GM12864 (cell line): ENCODE measurements around the gene UGGT1.

Experiments
- DNase-seq: peaks from one replicate; pipeline ENCODE4 v3.0.0-alpha.2; 2011; ENCODE audit warnings: low read depth
- H3K4me3 ChIP-seq: 2 replicates; pipeline ENCODE4 v1.5.1; 2011; ENCODE audit warnings: mild to moderate bottlenecking, low read depth, low read length, control low read depth
- TF ChIP-seq, protein P1 (sequence below): IDR thresholded peaks from 2 replicates; pipeline ENCODE4 v1.5.1; 2011; ENCODE audit warnings: low read depth, mild to moderate bottlenecking, moderate library complexity, low read length, control low read depth, inconsistent platforms; ENCODE audit errors: missing control alignments

Gene UGGT1

DNA sequence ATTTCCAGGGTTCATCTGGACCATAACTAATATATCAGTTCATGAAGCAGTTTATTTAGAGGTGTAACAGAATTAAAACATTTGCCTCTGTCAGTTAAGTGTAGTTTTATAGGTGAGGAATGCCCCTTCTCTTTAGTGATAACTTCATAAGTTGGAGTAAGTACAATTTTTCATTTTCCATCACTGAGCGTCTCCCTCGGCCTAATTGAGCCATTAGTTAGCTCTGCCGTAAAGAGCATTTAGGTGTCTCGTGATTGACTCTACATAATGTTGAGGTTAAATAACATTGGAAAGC is 88.4 kb downstream of the UGGT1 start:
- no peak overlapping the region for H3K4me3 ChIP-seq
- TF ChIP-seq, protein P1, sequence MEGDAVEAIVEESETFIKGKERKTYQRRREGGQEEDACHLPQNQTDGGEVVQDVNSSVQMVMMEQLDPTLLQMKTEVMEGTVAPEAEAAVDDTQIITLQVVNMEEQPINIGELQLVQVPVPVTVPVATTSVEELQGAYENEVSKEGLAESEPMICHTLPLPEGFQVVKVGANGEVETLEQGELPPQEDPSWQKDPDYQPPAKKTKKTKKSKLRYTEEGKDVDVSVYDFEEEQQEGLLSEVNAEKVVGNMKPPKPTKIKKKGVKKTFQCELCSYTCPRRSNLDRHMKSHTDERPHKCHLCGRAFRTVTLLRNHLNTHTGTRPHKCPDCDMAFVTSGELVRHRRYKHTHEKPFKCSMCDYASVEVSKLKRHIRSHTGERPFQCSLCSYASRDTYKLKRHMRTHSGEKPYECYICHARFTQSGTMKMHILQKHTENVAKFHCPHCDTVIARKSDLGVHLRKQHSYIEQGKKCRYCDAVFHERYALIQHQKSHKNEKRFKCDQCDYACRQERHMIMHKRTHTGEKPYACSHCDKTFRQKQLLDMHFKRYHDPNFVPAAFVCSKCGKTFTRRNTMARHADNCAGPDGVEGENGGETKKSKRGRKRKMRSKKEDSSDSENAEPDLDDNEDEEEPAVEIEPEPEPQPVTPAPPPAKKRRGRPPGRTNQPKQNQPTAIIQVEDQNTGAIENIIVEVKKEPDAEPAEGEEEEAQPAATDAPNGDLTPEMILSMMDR, result no peak
- DNase-seq, result no peak

DNA sequence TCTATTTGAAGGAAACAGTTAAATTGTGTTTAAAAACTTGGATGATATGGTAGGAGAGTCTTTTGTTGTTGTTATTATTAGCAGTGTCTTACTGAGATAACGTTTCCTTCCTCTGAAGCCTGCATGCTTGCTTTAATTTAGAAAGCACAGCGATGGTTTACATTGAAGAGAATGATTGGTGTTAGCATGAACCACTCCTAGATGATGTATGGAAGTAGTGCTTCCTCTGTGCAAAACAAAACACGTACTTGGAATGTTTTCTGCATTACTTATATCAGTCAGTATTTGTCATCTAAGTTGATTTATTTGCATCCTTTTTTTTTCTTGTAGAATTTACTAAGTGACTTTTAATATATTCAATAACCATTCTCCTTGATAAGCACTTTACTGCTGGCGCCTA is 89.0 kb downstream of the UGGT1 start:
- no peak for DNase-seq
- TF ChIP-seq, protein P1, result no peak
- no peak overlapping the region for H3K4me3 ChIP-seq

DNA sequence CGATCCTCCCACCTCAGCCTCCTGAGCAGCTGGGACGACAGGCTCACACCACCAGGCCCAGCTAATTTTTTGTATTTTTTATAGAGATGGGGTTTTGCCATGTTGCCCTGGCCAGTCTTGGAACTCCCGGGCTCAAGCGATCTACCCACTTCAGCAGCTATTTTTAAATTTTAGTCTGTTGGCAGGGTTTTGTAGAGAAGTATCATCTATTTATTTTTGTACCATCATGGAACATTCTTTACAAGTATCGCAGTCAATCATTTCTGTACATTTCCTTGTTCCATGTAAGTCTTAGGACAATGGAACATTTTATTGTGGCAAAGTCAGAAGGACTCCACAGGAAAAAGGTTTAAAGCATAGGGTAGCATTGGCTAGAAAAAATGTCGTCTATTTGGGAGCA is 94.6 kb downstream of the UGGT1 start:
- DNase-seq, result no peak
- H3K4me3 ChIP-seq, result no peak overlapping the region
- TF ChIP-seq, protein P1, result no peak

DNA sequence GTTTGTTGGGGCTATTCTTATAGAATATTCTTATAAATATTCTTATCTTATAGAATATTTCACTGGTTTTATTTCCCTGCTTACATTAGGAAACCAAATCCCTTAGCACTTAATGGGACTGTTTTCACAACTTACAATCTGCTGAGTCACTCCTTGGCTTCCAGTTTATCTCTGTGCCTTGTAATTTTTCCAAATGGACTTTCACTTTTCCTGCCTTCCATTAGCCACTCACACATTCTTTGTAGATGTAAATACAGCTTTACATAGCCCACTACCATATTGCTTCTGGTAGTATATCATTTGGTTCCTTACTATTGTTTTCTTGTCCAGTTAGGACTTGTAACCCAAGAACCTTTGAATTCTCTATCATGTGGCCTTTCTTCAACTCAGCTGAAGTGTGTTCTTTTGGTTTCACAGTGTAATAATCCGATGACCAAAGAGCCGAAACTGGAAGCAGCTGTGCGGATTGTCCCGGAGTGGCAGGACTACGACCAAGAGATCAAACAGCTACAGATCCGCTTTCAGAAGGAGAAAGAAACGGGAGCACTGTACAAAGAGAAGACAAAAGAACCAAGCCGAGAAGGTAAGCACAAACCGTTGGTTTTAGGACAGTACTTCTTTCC is 96.1 kb downstream of the UGGT1 start:
- H3K4me3 ChIP-seq, result no peak overlapping the region
- TF ChIP-seq, protein P1, result no peak
- no peak for DNase-seq

DNA sequence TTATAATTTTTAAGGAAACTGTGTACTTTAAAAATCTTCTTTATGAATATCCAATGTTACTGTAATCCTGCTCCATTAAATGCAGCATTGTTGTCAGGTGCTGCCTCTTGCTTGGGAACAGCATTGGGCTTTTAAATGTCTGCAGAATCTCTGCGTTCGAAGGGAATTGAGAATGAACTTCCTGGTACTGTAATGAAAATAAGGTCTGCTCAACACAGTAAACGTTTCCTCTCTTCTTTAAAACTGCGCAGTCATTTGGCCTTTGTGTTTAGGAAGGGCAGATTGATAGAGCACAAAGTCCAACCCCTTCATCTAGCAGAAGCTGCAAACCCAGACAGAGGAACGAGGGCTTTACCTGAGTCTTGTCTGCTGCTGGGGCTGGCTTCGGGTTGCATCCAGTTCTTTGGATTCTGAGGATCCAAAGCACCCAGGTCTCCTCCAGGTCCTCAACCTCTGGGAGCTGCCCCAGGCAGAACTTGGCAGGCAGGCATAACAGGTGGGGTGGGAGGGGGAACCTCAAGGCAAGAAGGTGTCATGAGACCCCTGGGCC is 104.5 kb downstream of the UGGT1 start:
- TF ChIP-seq, protein P1, result no peak
- H3K4me3 ChIP-seq, result no peak overlapping the region
- no peak for DNase-seq

DNA sequence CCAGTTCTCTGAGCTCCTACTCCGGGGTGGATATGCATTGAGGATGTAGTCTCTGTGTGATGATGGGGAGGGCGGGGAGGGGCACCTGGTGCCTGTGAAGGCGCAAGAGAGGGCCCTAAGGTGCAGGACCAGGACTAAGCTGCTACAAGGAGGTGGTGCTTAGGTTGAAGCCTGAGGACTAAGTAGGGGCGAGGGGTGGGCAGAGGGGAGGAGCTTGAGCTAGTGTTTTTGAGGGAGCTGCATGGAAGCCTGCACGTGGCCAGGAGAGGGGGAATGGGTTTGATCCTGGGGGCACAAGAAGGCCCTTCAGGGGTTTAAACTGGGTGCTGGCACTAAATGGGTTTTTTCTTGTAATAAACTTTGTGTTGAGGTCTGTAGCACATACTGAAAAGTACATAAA is 105.0 kb downstream of the UGGT1 start:
- H3K4me3 ChIP-seq, result no peak overlapping the region
- TF ChIP-seq, protein P1, result no peak
- no peak for DNase-seq

DNA sequence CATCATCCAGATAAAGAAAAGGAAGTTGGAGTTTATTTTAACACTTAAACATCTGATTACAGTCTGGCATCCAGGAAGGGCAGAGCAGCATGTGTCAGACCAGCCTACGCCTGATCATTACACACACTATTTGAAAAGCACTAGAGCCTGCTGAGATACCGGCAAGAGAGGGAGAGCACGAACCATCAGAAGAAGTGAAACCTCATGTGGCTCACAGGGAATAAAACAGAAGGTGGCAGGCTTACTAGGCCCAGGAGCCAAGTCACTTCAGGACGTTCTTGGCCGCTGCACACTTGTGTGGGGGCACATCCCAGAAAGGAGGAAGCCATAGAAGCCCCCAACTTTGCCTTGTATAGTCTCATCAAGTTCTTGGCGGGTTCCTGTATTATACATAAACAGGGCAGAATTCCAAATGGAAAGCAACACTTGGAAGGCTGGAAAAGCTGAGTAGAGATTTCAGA is 105.5 kb downstream of the UGGT1 start:
- TF ChIP-seq, protein P1, result no peak
- DNase-seq, result peak; percentile 8

More for the DNA sequence above, 105.5 kb downstream of the UGGT1 start:
- H3K4me3 ChIP-seq, result no peak overlapping the region
